Colonic mucosa (tissue), 4 donors: ENCODE data around the gene TARS3. TPM values are rescaled to one million over a fixed set of nuclear protein-coding genes. Genes with fewer than 3 reads are reported as not detected.

Source experiments
- DNase-seq: peaks from one replicate; pipeline ENCODE4 v3.0.0-alpha.2; 2020
- H3K27ac ChIP-seq: fragments of 200-600 bp; one replicate; pipeline ENCODE4 v1.8.0; 2021
- H3K27me3 ChIP-seq: fragments of 200-600 bp; one replicate; pipeline ENCODE4 v1.8.0; 2021
- H3K36me3 ChIP-seq: fragments of 200-600 bp; one replicate; pipeline ENCODE4 v1.8.0; 2021
- H3K4me1 ChIP-seq: fragments of 200-600 bp; one replicate; pipeline ENCODE4 v1.8.0; 2021; ENCODE audit warnings: mild to moderate bottlenecking
- H3K4me3 ChIP-seq: fragments of 200-600 bp; one replicate; pipeline ENCODE4 v1.8.0; 2021
- H3K9ac ChIP-seq, 2 donors: one replicate each; pipeline ENCODE4 v1.7.0; 2013; ENCODE audit warnings: control low read depth in 2 of 2, low read depth in 2 of 2, low read length in 2 of 2
- H3K9me3 ChIP-seq: fragments of 200-600 bp; one replicate; pipeline ENCODE4 v1.8.0; 2021
- intact Hi-C: fragments of 100-400 bp; cut with DNase I; formaldehyde crosslinking; loops from one replicate; pipeline ENCODE4 v1.14.1; 2022
- total RNA-seq, 2 donors: library from RNA; stranded (reverse); fragmentation: NEBNext Ultra II Directional in 1 of 2; extraction: Animal tissue kit (Norgen Biotek cat#: 25700) in 1 of 2; gene quantifications; one replicate each; pipeline ENCODE4 v1.2.1, GENCODE V29; 2021
- TF ChIP-seq, protein P1 (sequence below): fragments of 200-600 bp; IDR thresholded peaks from one replicate; pipeline ENCODE4 v1.8.0; 2022; ENCODE audit warnings: antibody characterized with exemption, mild to moderate bottlenecking
- donor health status: healthy.
- donor health status: DM: no; HTN: no; CAD: no.
- donor health status: DM: no; HTN: no; CAD: no.

TARS3 gene
- total RNA-seq, 2 donors from 2014 or later, result 8.7 to 8.8 TPM

DNA sequence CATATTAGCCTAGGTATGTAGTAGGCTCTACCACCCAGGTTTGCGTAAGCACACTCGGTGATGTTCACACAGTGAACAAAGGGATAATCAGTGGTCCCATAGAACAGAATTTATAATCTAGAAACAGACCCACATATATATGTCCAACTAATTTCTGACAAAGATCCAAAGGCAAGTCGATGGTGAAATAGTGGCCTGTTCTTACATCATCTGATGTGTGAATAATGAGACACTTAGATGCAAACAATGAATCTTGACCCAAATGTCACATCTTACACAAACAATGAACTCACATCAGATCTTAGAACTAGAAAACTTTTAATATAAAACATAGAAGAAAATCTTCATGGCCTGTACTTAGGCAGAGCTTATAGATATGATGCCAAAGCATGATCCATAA is 54.5 kb downstream of the TARS3 start:
- no peak overlapping the region for H3K4me3 ChIP-seq
- H3K9me3 ChIP-seq, result no peaks in the 10 kb centered on the region
- H3K36me3 ChIP-seq, result no peaks in the 10 kb centered on the region
- TF ChIP-seq, protein P1, sequence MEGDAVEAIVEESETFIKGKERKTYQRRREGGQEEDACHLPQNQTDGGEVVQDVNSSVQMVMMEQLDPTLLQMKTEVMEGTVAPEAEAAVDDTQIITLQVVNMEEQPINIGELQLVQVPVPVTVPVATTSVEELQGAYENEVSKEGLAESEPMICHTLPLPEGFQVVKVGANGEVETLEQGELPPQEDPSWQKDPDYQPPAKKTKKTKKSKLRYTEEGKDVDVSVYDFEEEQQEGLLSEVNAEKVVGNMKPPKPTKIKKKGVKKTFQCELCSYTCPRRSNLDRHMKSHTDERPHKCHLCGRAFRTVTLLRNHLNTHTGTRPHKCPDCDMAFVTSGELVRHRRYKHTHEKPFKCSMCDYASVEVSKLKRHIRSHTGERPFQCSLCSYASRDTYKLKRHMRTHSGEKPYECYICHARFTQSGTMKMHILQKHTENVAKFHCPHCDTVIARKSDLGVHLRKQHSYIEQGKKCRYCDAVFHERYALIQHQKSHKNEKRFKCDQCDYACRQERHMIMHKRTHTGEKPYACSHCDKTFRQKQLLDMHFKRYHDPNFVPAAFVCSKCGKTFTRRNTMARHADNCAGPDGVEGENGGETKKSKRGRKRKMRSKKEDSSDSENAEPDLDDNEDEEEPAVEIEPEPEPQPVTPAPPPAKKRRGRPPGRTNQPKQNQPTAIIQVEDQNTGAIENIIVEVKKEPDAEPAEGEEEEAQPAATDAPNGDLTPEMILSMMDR, result no peak
- DNase-seq, result no peak
- H3K4me1 ChIP-seq, result no peaks in the 10 kb centered on the region
- H3K27ac ChIP-seq, result no peak overlapping the region
- intact Hi-C loops, result no loop called here
- H3K9ac ChIP-seq, result no peak overlapping the region
- no peaks in the 10 kb centered on the region for H3K27me3 ChIP-seq

DNA sequence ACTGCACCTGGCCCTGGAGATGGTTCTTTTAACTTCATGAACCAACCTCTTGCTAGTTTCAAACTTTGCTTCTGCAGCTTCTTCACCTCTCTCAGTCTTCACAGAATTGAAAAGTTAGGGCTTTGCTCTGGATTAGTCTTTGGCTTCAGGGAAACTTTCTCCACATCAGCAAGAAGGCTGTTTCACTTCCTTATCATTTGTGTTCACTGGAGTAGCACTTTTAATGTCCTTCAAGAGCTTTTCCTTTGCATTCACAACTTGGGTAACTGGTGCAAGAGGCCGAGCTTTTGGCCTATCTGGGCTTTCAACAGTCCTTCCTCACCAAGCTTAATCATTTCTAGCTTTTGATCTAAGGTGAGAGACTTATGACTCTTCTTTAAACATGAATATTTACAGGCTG is 56.4 kb downstream of the TARS3 start:
- no peaks in the 10 kb centered on the region for H3K4me1 ChIP-seq
- no peaks in the 10 kb centered on the region for H3K9me3 ChIP-seq
- no peaks in the 10 kb centered on the region for H3K36me3 ChIP-seq
- TF ChIP-seq, protein P1, result no peak
- no peak for DNase-seq
- no peak overlapping the region for H3K9ac ChIP-seq
- H3K27ac ChIP-seq, result no peak overlapping the region
- H3K27me3 ChIP-seq, result no peaks in the 10 kb centered on the region
- intact Hi-C loops, result no loop called here
- no peak overlapping the region for H3K4me3 ChIP-seq

DNA sequence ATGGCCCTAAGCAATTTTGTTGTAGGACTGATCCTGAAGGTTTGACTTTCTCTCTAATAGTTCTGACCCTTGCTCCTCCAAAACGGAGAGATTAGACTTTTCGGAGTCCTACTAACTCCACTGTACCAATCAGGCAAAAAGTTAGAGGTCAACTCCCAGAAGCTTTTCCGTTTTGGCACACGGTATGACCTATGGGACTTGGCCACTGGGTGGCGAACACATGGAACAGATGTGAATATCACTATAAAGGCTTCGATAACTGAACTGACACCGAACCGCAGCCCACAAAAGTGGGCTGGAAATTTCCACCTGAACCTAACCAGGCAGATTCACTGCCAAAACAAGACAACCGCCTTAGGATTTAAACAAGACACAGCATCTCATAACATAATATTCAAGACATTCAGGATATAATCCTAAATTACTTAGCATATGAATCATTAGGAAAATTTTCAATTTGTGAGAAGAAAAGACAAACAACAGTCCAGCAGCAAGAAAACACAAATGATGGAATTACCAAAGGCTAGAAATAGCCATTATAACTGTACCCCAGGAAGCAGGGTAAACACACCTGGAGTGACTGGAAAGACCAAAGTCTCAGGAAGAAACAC is 59.9 kb downstream of the TARS3 start:
- H3K36me3 ChIP-seq, result no peaks in the 10 kb centered on the region
- no peaks in the 10 kb centered on the region for H3K4me1 ChIP-seq
- TF ChIP-seq, protein P1, result no peak
- no peak overlapping the region for H3K27ac ChIP-seq
- no peak for DNase-seq
- no peak overlapping the region for H3K9ac ChIP-seq
- intact Hi-C loops, result no loop called here
- H3K9me3 ChIP-seq, result no peaks in the 10 kb centered on the region
- H3K4me3 ChIP-seq, result no peak overlapping the region
- no peaks in the 10 kb centered on the region for H3K27me3 ChIP-seq

DNA sequence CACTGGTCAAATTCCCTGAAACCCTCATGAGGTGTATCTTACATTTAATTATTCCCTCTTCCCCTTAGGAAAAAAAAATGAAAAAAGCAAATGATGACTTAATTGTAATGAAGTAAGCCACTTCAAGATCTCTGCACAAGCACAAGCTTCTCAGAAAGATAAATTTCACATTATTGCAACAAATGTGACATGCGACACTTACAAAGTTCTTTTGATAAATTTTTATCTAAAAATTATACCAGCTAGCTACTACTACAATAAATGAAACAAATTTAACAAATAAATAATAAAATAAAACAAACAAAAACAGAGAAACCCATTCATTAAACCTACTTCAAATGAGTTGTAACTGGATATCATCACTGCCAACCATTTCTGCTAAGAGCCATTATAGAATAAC is 62.1 kb downstream of the TARS3 start:
- TF ChIP-seq, protein P1, result no peak
- Histone ChIP-seq H3K9me3 (no peaks in the 10 kb centered on the region), H3K9ac (no peak overlapping the region), H3K36me3 (no peaks in the 10 kb centered on the region), H3K4me1 (no peaks in the 10 kb centered on the region), H3K4me3 (no peak overlapping the region), H3K27ac (no peak overlapping the region), H3K27me3 (no peaks in the 10 kb centered on the region)
- intact Hi-C loops, result no loop called here
- no peak for DNase-seq

DNA sequence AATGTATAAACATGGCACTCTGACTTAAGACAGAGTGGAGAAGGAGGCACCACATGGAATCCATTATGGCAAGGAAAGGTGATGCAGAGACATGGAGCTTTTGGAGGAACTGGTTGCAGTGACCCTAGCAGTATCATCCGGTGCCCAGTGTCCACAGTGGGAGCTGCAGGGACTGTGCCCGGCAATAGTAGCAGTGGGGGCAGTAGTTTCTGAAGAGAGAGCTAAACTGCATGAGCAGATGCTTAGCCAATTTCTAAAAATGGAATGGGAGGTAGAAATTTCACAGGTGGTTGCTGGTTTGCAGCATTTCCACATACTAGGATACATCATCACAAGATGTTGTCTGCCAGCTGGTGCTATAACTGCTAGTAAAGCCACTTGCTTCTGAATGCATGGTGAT is 64.3 kb downstream of the TARS3 start:
- DNase-seq, result no peak
- Histone ChIP-seq H3K9me3 (no peaks in the 10 kb centered on the region), H3K9ac (no peak overlapping the region), H3K36me3 (no peaks in the 10 kb centered on the region), H3K4me1 (no peaks in the 10 kb centered on the region), H3K27ac (no peak overlapping the region), H3K4me3 (no peak overlapping the region), H3K27me3 (no peaks in the 10 kb centered on the region)
- TF ChIP-seq, protein P1, result no peak
- intact Hi-C loops, result no loop called here
